Upper lobe of left lung (tissue), 6 donors: ENCODE measurements around the gene RING1. TPM values are rescaled to one million over a fixed set of nuclear protein-coding genes. Genes with fewer than 3 reads are reported as not detected.
"Not testable (repeated sequence)": the region's sequence is repeated elsewhere in the genome, so short reads cannot be mapped to it uniquely, and the experiment has no call there.

ENCODE experiments used
- ATAC-seq, 2 donors: fragments of 200-7000 bp; cut with Tn5 transposase; one replicate each; pipeline ENCODE4 v1.9.1; 2022; ENCODE audit warnings: mild to moderate bottlenecking in 2 of 2, moderate library complexity in 2 of 2; ENCODE audit not compliant: low FRiP score in 2 of 2
- DNase-seq, 2 donors: peaks; one replicate each; pipeline ENCODE4 v3.0.0-alpha.2; 2019 to 2020
- H3K27ac ChIP-seq, 4 donors: fragments of 200-600 bp; sonication (generic); one replicate each; pipeline ENCODE4 v1.5.1; 2016 to 2019
- H3K27me3 ChIP-seq, 4 donors: fragments of 200-600 bp; sonication (generic); one replicate each; pipeline ENCODE4 v1.5.1; 2017 to 2019
- H3K36me3 ChIP-seq, 4 donors: fragments of 200-600 bp; sonication (generic); one replicate each; pipeline ENCODE4 v1.5.1; 2016 to 2019
- H3K4me1 ChIP-seq, 4 donors: fragments of 200-600 bp; sonication (generic); one replicate each; pipeline ENCODE4 v1.5.1; 2018 to 2019
- H3K4me3 ChIP-seq, 4 donors: fragments of 200-600 bp; sonication (generic); one replicate each; pipeline ENCODE4 v1.5.1; 2017 to 2019; ENCODE audit warnings: mild to moderate bottlenecking in 2 of 4, moderate library complexity in 1 of 4
- H3K9me3 ChIP-seq, 4 donors: fragments of 200-600 bp; sonication (generic); one replicate each; pipeline ENCODE4 v1.5.1; 2018 to 2019
- EP300 ChIP-seq, 4 donors: sonication (generic); formaldehyde crosslinking; IDR thresholded peaks; one replicate each; pipeline ENCODE4 v1.5.1; 2017; ENCODE audit warnings: antibody characterized with exemption in 4 of 4, control low read depth in 2 of 4
- POLR2A ChIP-seq, 4 donors: fragments of 450-650 bp; IDR thresholded peaks; one replicate each; pipeline ENCODE4 v1.5.1; 2016 to 2017; ENCODE audit warnings: antibody characterized with exemption in 4 of 4, mild to moderate bottlenecking in 2 of 4
- POLR2AphosphoS5 ChIP-seq, 2 donors: sonication (generic); formaldehyde crosslinking; IDR thresholded peaks; one replicate each; pipeline ENCODE4 v1.5.1; 2017; ENCODE audit warnings: antibody characterized with exemption in 2 of 2
- WGBS, 2 donors: methylation state at CpG; one replicate each; pipeline ENCODE4 v1.1.5; 2017 to 2018; 5-methylcytosine and 5-hydroxymethylcytosine counted together
- total RNA-seq, 6 donors: library from RNA; depleted of rRNA in 4 of 6; stranded (reverse); fragments of >200 nt in 4 of 6; gene quantifications; one replicate each; pipeline versions ENCODE4 v1.1.0 to v1.2.1, GENCODE V29; 2016 to 2021
- TF ChIP-seq, protein P1 (sequence below), 6 experiments: fragments of 450-650 bp in 4 of 6; fragments of 200-600 bp in 2 of 6; sonication (generic) in 2 of 6; IDR thresholded peaks; one replicate each; pipeline ENCODE4 v1.5.1; 2016 to 2019; ENCODE audit warnings: antibody characterized with exemption in 6 of 6
- donor health status: DM: no; HTN: no; CAD: no; lungs with moderate emphysema.
- donor health status: DM: no; HTN: yes; CAD: no; lungs with severe emphysema.

RING1 gene
- total RNA-seq, 6 donors from 2014 or later, result 17.9 to 50.6 (median 40.4) TPM

DNA sequence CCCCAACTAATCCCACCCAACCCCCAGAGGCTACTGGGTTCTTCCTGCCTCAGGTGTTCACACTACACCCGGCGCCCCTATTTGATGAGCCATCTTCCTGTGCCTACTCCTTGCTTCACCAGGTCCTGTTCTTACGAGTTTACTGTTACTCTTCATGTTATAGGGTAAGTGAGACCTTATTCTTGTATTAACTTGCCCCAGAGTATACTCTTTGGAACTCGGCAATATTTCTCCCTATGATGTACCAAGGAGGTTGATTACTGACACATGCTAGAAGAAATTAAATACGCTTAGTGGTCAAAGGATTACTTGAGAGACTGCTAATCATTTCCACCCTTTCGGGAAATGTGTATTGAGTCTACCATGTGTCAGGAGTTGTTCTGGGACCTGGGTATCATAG, 8.9 kb downstream of the RING1 start:
- ATAC-seq (no peak), DNase-seq (no peak)
- 80 to 81% methylated on average over 6 of the region's 6 CpGs for WGBS, 2 donors
- Histone ChIP-seq H3K27ac (no peak overlapping the region), H3K36me3 (no peaks in the 10 kb centered on the region), H3K4me3 (no peak overlapping the region), H3K9me3 (no peaks in the 10 kb centered on the region), H3K27me3 (no peaks in the 10 kb centered on the region), H3K4me1 (peaks cover 15 to 18% (median 17%) of the 10 kb centered on the region in 4 donors)
- TF ChIP-seq EP300 (IDR thresholded peaks at IDR 0.05) (no peak), POLR2AphosphoS5 (IDR thresholded peaks at IDR 0.05) (no peak), POLR2A (IDR thresholded peaks at IDR 0.05) (no peak)
- TF ChIP-seq, protein P1, sequence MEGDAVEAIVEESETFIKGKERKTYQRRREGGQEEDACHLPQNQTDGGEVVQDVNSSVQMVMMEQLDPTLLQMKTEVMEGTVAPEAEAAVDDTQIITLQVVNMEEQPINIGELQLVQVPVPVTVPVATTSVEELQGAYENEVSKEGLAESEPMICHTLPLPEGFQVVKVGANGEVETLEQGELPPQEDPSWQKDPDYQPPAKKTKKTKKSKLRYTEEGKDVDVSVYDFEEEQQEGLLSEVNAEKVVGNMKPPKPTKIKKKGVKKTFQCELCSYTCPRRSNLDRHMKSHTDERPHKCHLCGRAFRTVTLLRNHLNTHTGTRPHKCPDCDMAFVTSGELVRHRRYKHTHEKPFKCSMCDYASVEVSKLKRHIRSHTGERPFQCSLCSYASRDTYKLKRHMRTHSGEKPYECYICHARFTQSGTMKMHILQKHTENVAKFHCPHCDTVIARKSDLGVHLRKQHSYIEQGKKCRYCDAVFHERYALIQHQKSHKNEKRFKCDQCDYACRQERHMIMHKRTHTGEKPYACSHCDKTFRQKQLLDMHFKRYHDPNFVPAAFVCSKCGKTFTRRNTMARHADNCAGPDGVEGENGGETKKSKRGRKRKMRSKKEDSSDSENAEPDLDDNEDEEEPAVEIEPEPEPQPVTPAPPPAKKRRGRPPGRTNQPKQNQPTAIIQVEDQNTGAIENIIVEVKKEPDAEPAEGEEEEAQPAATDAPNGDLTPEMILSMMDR (IDR thresholded peaks at IDR 0.05), result no peak

DNA sequence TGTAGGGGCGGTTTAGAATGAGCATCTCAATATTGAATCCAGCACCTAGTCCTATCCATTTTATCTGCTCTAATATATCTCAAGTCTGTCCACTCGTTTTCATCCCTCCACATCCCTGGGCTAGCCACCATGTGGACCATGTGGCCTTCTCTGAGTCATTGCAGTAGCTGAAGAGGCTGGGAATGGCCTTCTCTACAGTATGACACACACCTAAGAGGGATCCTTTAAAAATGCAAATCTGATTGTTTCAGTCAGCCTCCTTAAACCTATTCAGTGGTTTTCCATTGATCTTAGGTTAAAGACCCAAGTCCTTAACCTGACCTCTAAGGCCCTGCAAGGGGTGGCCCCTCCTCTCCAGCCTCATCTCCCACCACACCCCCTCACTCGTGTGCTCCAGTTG, 9.4 kb downstream of the RING1 start:
- WGBS, 2 donors, result 59 to 81% methylated on average over 3 of the region's 3 CpGs
- H3K27ac ChIP-seq, result no peak overlapping the region
- H3K4me1 ChIP-seq, result peaks cover 13 to 16% (median 15%) of the 10 kb centered on the region in 4 donors
- H3K36me3 ChIP-seq, result no peaks in the 10 kb centered on the region
- ATAC-seq, result no peak
- H3K4me3 ChIP-seq, result no peak overlapping the region
- H3K9me3 ChIP-seq, result no peaks in the 10 kb centered on the region
- DNase-seq, result no peak
- H3K27me3 ChIP-seq, result no peaks in the 10 kb centered on the region
- TF ChIP-seq EP300 (IDR thresholded peaks at IDR 0.05), result no peak
- no peak for TF ChIP-seq POLR2A (IDR thresholded peaks at IDR 0.05)
- TF ChIP-seq POLR2AphosphoS5 (IDR thresholded peaks at IDR 0.05), result no peak
- TF ChIP-seq, protein P1 (IDR thresholded peaks at IDR 0.05), result no peak

DNA sequence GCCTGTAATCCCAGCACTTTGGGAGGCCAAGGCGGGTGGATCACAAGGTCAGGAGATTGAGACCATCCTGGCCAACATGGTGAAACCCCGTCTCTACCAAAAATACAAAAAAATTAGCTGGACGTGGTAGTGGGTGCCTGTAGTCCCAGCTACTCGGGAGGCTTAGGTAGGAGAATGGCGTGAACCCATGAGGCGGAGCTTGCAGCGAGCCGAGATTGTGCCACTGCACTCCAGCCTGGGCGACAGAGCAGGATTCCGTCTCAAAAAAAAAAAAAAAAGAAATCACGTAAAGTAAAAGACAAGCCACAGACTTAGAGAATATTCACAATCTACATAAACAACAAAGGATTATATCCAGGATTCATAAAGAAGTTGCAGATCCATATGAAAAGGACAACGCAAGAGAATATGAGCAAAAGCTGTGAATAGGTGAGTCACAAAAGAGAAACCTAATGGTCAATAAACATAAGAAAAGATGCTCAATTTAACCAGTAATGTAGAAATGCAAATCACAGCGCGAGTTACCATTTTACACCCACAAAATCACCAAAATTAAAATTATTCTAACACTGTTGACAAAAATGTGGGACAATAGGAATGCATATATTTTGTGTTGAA, 18.3 kb downstream of the RING1 start:
- 45 to 50% methylated on average over 14 of the region's 14 CpGs for WGBS, 2 donors
- H3K9me3 ChIP-seq, H3K4me1 ChIP-seq, H3K27me3 ChIP-seq, H3K4me3 ChIP-seq, H3K27ac ChIP-seq, H3K36me3 ChIP-seq, ATAC-seq, DNase-seq: not testable (repeated sequence)

DNA sequence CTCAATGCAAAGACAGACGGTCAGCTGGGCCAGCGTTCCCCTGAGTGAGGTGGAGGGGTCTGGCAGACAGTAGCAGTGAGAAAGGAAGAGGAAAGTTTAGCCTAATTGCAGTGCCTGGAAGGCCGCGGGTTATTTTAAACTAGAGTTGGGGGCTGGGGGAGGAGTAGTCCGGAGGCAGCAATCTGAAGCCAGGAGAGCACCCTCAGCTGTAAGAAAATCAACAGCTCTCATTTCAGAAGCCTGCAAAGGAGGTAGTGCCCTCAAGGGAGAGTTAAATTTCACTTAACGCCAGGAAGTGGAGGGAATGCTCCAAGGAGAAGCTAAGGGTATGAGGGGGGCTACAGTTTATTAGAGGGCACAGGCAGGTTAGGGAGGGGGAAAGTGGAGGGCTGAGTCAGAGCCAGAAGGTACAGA, 26.9 kb downstream of the RING1 start:
- no peak for ATAC-seq
- Histone ChIP-seq H3K27ac (no peak overlapping the region), H3K27me3 (no peaks in the 10 kb centered on the region), H3K4me3 (no peak overlapping the region), H3K9me3 (no peaks in the 10 kb centered on the region), H3K4me1 (no peaks in the 10 kb centered on the region), H3K36me3 (no peaks in the 10 kb centered on the region)
- no peak for DNase-seq
- TF ChIP-seq, protein P1 (IDR thresholded peaks at IDR 0.05), result no peak
- TF ChIP-seq EP300 (IDR thresholded peaks at IDR 0.05) (no peak), POLR2A (IDR thresholded peaks at IDR 0.05) (no peak), POLR2AphosphoS5 (IDR thresholded peaks at IDR 0.05) (no peak)
- 25 to 37% methylated on average over 6 of the region's 6 CpGs for WGBS, 2 donors

DNA sequence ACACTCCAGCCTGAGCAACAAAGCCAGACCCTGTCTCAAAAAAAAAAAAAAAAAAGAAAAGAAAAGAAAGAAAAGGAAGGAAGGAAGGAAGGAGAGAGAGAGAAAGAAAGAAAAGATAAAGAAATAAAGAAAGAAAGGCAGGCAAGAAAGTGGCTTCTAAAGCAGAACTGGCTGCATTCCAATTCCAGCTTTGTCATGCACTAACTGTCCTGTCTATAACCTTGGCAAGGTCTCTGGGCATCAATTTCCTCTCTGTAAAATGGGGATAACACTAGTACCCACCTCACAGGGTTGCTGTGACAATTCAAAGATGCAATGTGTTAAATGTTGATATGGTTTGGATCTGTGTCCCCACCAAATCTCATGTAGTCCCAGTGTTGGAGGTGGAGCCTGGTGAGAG, 28.0 kb downstream of the RING1 start:
- no peak overlapping the region for H3K27ac ChIP-seq
- H3K36me3 ChIP-seq, result no peaks in the 10 kb centered on the region
- no peak overlapping the region for H3K4me3 ChIP-seq
- TF ChIP-seq, protein P1 (IDR thresholded peaks at IDR 0.05), result no peak
- TF ChIP-seq POLR2AphosphoS5 (IDR thresholded peaks at IDR 0.05) (no peak), POLR2A (IDR thresholded peaks at IDR 0.05) (no peak), EP300 (IDR thresholded peaks at IDR 0.05) (no peak)
- no peak for DNase-seq
- H3K9me3 ChIP-seq, result no peaks in the 10 kb centered on the region
- ATAC-seq, result no peak
- H3K27me3 ChIP-seq, result no peaks in the 10 kb centered on the region
- no peaks in the 10 kb centered on the region for H3K4me1 ChIP-seq
